Endothelial cell of umbilical vein (primary cell): ENCODE measurements around the gene POU2F3. TPM values are rescaled to one million over a fixed set of nuclear protein-coding genes. Genes with fewer than 3 reads are reported as not detected.

Experiments used
- BruUV-seq: library from RNA; stranded (reverse); fragments of 400-500 nt; replicated peaks from 2 replicates; lab custom pipeline; 2021; lab: Mats Ljungman, UMichigan
- CTCF ChIA-PET: fragments of 300-600, 350-600 bp; sonication (Branson Sonifier 250); formaldehyde crosslinking; loops from one replicate; lab custom pipeline; 2021; ENCODE audit warnings: antibody characterized with exemption, inconsistent platforms; lab: Charles Lee
- POLR2A ChIA-PET: fragments of 300-600, 350-600 bp; sonication (Branson Sonifier 250); formaldehyde crosslinking; loops from one replicate; lab custom pipeline; 2021; ENCODE audit warnings: antibody characterized with exemption, inconsistent platforms; lab: Charles Lee
- DNase-seq: peaks from one replicate; pipeline ENCODE4 v3.0.0-alpha.2; 2011; ENCODE audit warnings: low read depth, low spot score
- FAIRE-seq: peaks from 2 replicates; lab custom pipeline; 2011; peaks lifted over from hg19 to GRCh38; lab: Jason Lieb, UNC
- H2AFZ ChIP-seq: 2 replicates; pipeline ENCODE4 v1.6.0; 2012; ENCODE audit warnings: low read depth, low read length, control low read depth, inconsistent platforms
- H3K27ac ChIP-seq: 2 replicates; pipeline ENCODE4 v1.5.1; 2011; ENCODE audit warnings: low read depth, mild to moderate bottlenecking, control low read depth, low read length, moderate library complexity; ENCODE audit not compliant: insufficient read depth
- H3K27me3 ChIP-seq, 2 experiments: 2 replicates each; pipeline versions ENCODE4 v1.6.0 to v1.6.1; 2011; ENCODE audit warnings: low read length in 2 of 2, mixed read lengths in 1 of 2; ENCODE audit not compliant: control insufficient read depth in 2 of 2, insufficient read depth in 2 of 2
- H3K36me3 ChIP-seq, 2 experiments: 2 replicates in 1 of 2; 3 replicates in 1 of 2; pipeline ENCODE4 v1.5.1; 2011; ENCODE audit warnings: low read length in 2 of 2, mild to moderate bottlenecking in 1 of 2, moderate library complexity in 1 of 2; ENCODE audit not compliant: control insufficient read depth in 2 of 2, insufficient read depth in 2 of 2; ENCODE audit errors: extremely low read depth in 1 of 2
- H3K4me1 ChIP-seq: 3 replicates; pipeline ENCODE4 v1.5.1; 2011; ENCODE audit warnings: mild to moderate bottlenecking, low read length; ENCODE audit not compliant: control insufficient read depth, insufficient read depth; ENCODE audit errors: extremely low read depth
- H3K4me2 ChIP-seq: 2 replicates; pipeline ENCODE4 v1.6.1; 2011; ENCODE audit warnings: low read length, control low read depth, mixed read lengths; ENCODE audit not compliant: insufficient read depth
- H3K4me3 ChIP-seq, 3 experiments: fragments of 200-600 bp in 1 of 3; sonication (generic), shearing (Covaris generic) in 1 of 3; replicated peaks in 1 of 3; 2 replicates each; pipeline ENCODE4 v1.5.1; 2011 to 2016; ENCODE audit warnings: control low read depth in 3 of 3, low read length in 3 of 3, mild to moderate bottlenecking in 2 of 3, inconsistent platforms in 1 of 3, low read depth in 1 of 3, moderate library complexity in 1 of 3; ENCODE audit not compliant: insufficient read depth in 1 of 3
- H3K79me2 ChIP-seq: 2 replicates; pipeline ENCODE4 v1.6.0; 2012; ENCODE audit warnings: low read length, inconsistent platforms; ENCODE audit not compliant: control insufficient read depth, insufficient read depth
- H3K9ac ChIP-seq: replicated peaks from 2 replicates; pipeline ENCODE3; 2011; ENCODE audit warnings: low read length, control low read depth; ENCODE audit not compliant: insufficient read depth; ENCODE audit errors: extremely low read depth
- H3K9me1 ChIP-seq: replicated peaks from 3 replicates; pipeline ENCODE4 v1.6.0; 2011; ENCODE audit warnings: mild to moderate bottlenecking, low read length; ENCODE audit not compliant: control insufficient read depth, insufficient read depth; ENCODE audit errors: extremely low read depth
- H3K9me3 ChIP-seq: replicated peaks from 2 replicates; pipeline ENCODE4 v1.5.1; 2012; ENCODE audit warnings: low read length, inconsistent platforms; ENCODE audit not compliant: control insufficient read depth, insufficient read depth
- H4K20me1 ChIP-seq: replicated peaks from 2 replicates; pipeline ENCODE3; 2011; ENCODE audit warnings: mild to moderate bottlenecking, low read length; ENCODE audit not compliant: control insufficient read depth, insufficient read depth; ENCODE audit errors: extremely low read depth
- EZH2 ChIP-seq: IDR thresholded peaks from 2 replicates; pipeline ENCODE4 v1.6.1; 2012; ENCODE audit warnings: borderline replicate concordance, low read depth, mild to moderate bottlenecking, moderate library complexity, low read length, inconsistent platforms; ENCODE audit not compliant: severe bottlenecking
- FOS ChIP-seq: IDR thresholded peaks from 2 replicates; pipeline ENCODE4 v1.6.1; 2011; ENCODE audit warnings: mild to moderate bottlenecking, low read length, moderate library complexity, borderline replicate concordance; ENCODE audit not compliant: insufficient read depth
- GATA2 ChIP-seq: IDR thresholded peaks from 2 replicates; pipeline ENCODE4 v1.7.0; 2011; ENCODE audit warnings: low read depth, mild to moderate bottlenecking, moderate library complexity, mixed read lengths, low read length; ENCODE audit not compliant: insufficient read length, insufficient read depth
- JUN ChIP-seq: IDR thresholded peaks from 2 replicates; pipeline ENCODE4 v1.6.1; 2011; ENCODE audit warnings: borderline replicate concordance, low read depth; ENCODE audit not compliant: insufficient read length, insufficient read depth
- MYC ChIP-seq: IDR thresholded peaks from one replicate; pipeline ENCODE4 v1.6.1; 2011; ENCODE audit warnings: mild to moderate bottlenecking, low read depth, low read length
- POLR2A ChIP-seq: IDR thresholded peaks from 2 replicates; pipeline ENCODE4 v1.6.1; 2012; ENCODE audit warnings: low read depth, mild to moderate bottlenecking, control low read depth, low read length
- POLR2AphosphoS5 ChIP-seq: IDR thresholded peaks from 2 replicates; pipeline ENCODE4 v1.6.1; 2012; ENCODE audit warnings: low read depth, mild to moderate bottlenecking, control low read depth, low read length, moderate library complexity; ENCODE audit not compliant: insufficient read depth
- dilution Hi-C: fragments of 300-500 bp; cut with MboI; formaldehyde crosslinking; loops from one replicate; pipeline ENCODE4 v1.15.0; 2019; ENCODE audit warnings: low sequenced_read_pairs; ENCODE audit not compliant: extremely low pct_ligation_motif_present
- intact Hi-C: fragments of 100-400 bp; cut with micrococcal nuclease; formaldehyde crosslinking; loops from one replicate; pipeline ENCODE4 v1.10.0; 2022
- polyA plus RNA-seq, 4 experiments: library from polyadenylated mRNA; depleted of rRNA in 3 of 4; stranded (reverse) in 3 of 4; unstranded in 1 of 4; fragments of >200 nt; gene quantifications; 2 replicates each; pipeline versions ENCODE4 v1.2.1 to v1.2.3, GENCODE V29; 2011 to 2012; ENCODE audit warnings: missing spikeins in 1 of 4
- total RNA-seq: library from RNA; stranded (reverse); gene quantifications from 2 replicates; pipeline ENCODE4 v1.2.3, GENCODE V29; 2021
- TF ChIP-seq, protein P1 (sequence below): IDR thresholded peaks from 2 replicates; pipeline ENCODE4 v1.6.1; 2011; ENCODE audit not compliant: insufficient read depth, insufficient read length
- TF ChIP-seq, protein P2 (sequence below), 2 donors: IDR thresholded peaks; 1 replicate in 1 of 2; 2 replicates in 1 of 2; pipeline ENCODE4 v1.5.1; 2011; ENCODE audit warnings: low read length in 2 of 2, mild to moderate bottlenecking in 2 of 2, moderate library complexity in 2 of 2, control low read depth in 1 of 2, inconsistent platforms in 1 of 2, low read depth in 1 of 2; ENCODE audit not compliant: insufficient read depth in 1 of 2; ENCODE audit errors: extremely low read depth in 1 of 2

Gene POU2F3
- total and polyA plus RNA-seq, 2 donors (not counting 3 experiments of a cell fraction or from before 2014, with no cell fraction given) = 0.06 TPM; not detected in 1

DNA sequence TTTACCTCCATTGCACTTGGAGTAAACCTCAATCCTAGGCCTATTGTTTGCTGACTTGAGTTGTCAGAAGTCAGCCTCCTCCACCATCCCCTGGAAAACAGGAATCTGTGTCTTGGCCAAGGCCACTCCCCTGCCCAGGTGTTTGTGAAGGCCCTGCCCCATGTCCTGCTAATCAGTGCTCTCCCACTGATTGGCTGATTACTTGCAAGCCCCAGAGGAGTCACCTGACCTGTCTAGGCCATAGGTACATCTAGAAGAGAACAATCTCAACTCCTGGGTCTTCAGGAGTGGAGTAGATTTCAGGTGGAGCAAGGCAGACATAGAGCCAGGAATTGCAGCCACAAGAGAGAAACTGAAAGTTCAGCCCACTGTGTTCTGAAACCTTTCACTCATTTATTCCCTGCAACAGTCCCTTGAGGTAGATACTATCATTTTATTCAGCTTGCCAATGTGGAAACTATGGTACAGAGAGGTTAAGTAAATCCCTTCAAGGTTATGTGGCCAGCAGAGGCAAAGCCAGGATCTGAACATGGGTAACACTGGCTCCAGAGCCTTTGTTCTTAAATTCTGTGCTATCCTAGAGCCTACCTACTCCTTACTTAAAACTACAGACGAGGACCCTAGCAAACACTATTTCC lies 18.7 kb upstream of the POU2F3 start:
- no peaks in the 10 kb centered on the region for H3K36me3 ChIP-seq
- H3K79me2 ChIP-seq = no peaks in the 10 kb centered on the region
- intact Hi-C loops = no loop called here
- DNase-seq = no peak
- no peaks in the 10 kb centered on the region for H3K27me3 ChIP-seq
- no peak for TF ChIP-seq POLR2AphosphoS5
- no peak for TF ChIP-seq JUN
- TF ChIP-seq FOS = no peak
- no peak for TF ChIP-seq GATA2
- no peak for TF ChIP-seq EZH2
- TF ChIP-seq, protein P1, sequence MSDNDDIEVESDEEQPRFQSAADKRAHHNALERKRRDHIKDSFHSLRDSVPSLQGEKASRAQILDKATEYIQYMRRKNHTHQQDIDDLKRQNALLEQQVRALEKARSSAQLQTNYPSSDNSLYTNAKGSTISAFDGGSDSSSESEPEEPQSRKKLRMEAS = no peak
- H3K4me2 ChIP-seq = no peak overlapping the region
- H4K20me1 ChIP-seq = no peaks in the 10 kb centered on the region
- no peak overlapping the region for H3K9ac ChIP-seq
- no peak for FAIRE-seq
- H3K9me1 ChIP-seq = no peaks in the 10 kb centered on the region
- dilution Hi-C loops = no loop called here
- H3K4me3 ChIP-seq = no peak overlapping the region
- H3K27ac ChIP-seq = no peak overlapping the region
- BruUV-seq = no TSS peak
- H3K4me1 ChIP-seq = peaks cover 11% of the 10 kb centered on the region
- POLR2A ChIA-PET = no interaction called here
- no peak overlapping the region for H2AFZ ChIP-seq
- no peaks in the 10 kb centered on the region for H3K9me3 ChIP-seq
- CTCF ChIA-PET = interaction anchor here (1.1 kb wide), 1 partner anchor 8 kb away, joined by 3 read pairs; no protein-coding TSS in a partner anchor

DNA sequence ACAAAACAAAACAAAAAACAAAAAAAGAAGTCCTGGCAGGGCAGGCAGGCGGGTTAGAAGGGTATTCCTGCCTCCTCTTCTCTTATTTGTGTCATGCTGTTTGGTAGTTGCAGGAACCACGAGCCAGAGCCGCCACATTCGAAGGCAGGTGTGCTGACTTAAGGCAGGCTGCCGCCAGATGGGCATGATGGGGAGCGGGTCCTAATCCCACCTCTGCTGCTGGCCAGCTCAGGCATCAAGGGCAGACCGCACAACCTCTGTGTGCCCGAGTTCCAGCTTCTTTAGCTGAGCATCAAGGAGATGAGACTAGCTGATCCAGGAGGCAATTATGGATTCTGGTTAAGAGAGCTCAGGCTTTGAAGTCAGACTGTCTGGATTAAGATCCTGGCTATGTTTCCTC lies 17.0 kb upstream of the POU2F3 start:
- POLR2A ChIA-PET = no interaction called here
- H3K27ac ChIP-seq = no peak overlapping the region
- H3K27me3 ChIP-seq = no peaks in the 10 kb centered on the region
- DNase-seq (no peak), FAIRE-seq (no peak)
- H3K4me1 ChIP-seq = peaks cover 11% of the 10 kb centered on the region
- no TSS peak for BruUV-seq
- H3K9me3 ChIP-seq = no peaks in the 10 kb centered on the region
- H3K9ac ChIP-seq = no peak overlapping the region
- TF ChIP-seq MYC (no peak), FOS (no peak), POLR2AphosphoS5 (no peak), GATA2 (no peak), EZH2 (no peak), JUN (no peak), POLR2A (no peak)
- TF ChIP-seq, protein P2, sequence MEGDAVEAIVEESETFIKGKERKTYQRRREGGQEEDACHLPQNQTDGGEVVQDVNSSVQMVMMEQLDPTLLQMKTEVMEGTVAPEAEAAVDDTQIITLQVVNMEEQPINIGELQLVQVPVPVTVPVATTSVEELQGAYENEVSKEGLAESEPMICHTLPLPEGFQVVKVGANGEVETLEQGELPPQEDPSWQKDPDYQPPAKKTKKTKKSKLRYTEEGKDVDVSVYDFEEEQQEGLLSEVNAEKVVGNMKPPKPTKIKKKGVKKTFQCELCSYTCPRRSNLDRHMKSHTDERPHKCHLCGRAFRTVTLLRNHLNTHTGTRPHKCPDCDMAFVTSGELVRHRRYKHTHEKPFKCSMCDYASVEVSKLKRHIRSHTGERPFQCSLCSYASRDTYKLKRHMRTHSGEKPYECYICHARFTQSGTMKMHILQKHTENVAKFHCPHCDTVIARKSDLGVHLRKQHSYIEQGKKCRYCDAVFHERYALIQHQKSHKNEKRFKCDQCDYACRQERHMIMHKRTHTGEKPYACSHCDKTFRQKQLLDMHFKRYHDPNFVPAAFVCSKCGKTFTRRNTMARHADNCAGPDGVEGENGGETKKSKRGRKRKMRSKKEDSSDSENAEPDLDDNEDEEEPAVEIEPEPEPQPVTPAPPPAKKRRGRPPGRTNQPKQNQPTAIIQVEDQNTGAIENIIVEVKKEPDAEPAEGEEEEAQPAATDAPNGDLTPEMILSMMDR (IDR thresholded peaks at IDR 0.05; ENCODE audit: extremely low read depth in 1 of 2, insufficient read depth in 1 of 2, low read depth in 1 of 2, low read length in 2 of 2) = no peak
- TF ChIP-seq, protein P1 = no peak
- CTCF ChIA-PET = interaction anchor here (1.2 to 16.4 kb wide), 6 partner anchors 9 to 80 kb away, joined by 3 to 217 read pairs (median 9); no protein-coding TSS in a partner anchor
- H3K79me2 ChIP-seq = no peaks in the 10 kb centered on the region
- no peak overlapping the region for H3K4me2 ChIP-seq
- no peaks in the 10 kb centered on the region for H3K36me3 ChIP-seq
- H3K9me1 ChIP-seq = no peaks in the 10 kb centered on the region
- no peak overlapping the region for H3K4me3 ChIP-seq
- H4K20me1 ChIP-seq = no peaks in the 10 kb centered on the region
- no peak overlapping the region for H2AFZ ChIP-seq
- intact Hi-C loops (no loop called here), dilution Hi-C loops (no loop called here)
